Osteocyte (in vitro differentiated cells): Measurements from ENCODE around the gene AK9. TPM values are rescaled to one million over a fixed set of nuclear protein-coding genes. Genes with fewer than 3 reads are reported as not detected.
"Not testable (repeated sequence)": the region's sequence is repeated elsewhere in the genome, so short reads cannot be mapped to it uniquely, and the experiment has no call there.

Experiments
- DNase-seq: peaks from one replicate; pipeline ENCODE4 v3.0.0; 2021; ENCODE audit warnings: mixed read lengths; ENCODE audit not compliant: unreplicated experiment; ENCODE audit errors: extremely low spot score
- H3K27ac Mint-ChIP-seq: one replicate; pipeline ENCODE4 v1.8.0; 2021; ENCODE audit warnings: mild to moderate bottlenecking, mixed read lengths; ENCODE audit not compliant: unreplicated experiment
- H3K27me3 Mint-ChIP-seq: one replicate; pipeline ENCODE4 v1.8.0; 2021; ENCODE audit warnings: mixed read lengths; ENCODE audit not compliant: unreplicated experiment
- H3K36me3 Mint-ChIP-seq: one replicate; pipeline ENCODE4 v1.8.0; 2021; ENCODE audit warnings: mixed read lengths; ENCODE audit not compliant: unreplicated experiment
- H3K4me1 Mint-ChIP-seq: one replicate; pipeline ENCODE4 v1.8.0; 2021; ENCODE audit warnings: mixed read lengths; ENCODE audit not compliant: unreplicated experiment
- H3K4me3 Mint-ChIP-seq: one replicate; pipeline ENCODE4 v1.8.0; 2021; ENCODE audit warnings: mild to moderate bottlenecking, moderate library complexity, mixed read lengths; ENCODE audit not compliant: unreplicated experiment
- H3K9me3 Mint-ChIP-seq: one replicate; pipeline ENCODE4 v1.8.0; 2021; ENCODE audit warnings: mixed read lengths; ENCODE audit not compliant: unreplicated experiment
- CTCF ChIP-seq: fragments of 200-600 bp; sonication (generic); IDR thresholded peaks from 2 replicates; pipeline ENCODE4 v1.5.0; 2021; ENCODE audit warnings: antibody characterized with exemption, mild to moderate bottlenecking, moderate library complexity
- total RNA-seq: library from RNA; stranded (reverse); gene quantifications from 2 replicates; pipeline ENCODE4 v1.2.1, GENCODE V29; 2021

The AK9 gene
- total RNA-seq, 1 donor from 2014 or later, result 5.3 TPM

DNA sequence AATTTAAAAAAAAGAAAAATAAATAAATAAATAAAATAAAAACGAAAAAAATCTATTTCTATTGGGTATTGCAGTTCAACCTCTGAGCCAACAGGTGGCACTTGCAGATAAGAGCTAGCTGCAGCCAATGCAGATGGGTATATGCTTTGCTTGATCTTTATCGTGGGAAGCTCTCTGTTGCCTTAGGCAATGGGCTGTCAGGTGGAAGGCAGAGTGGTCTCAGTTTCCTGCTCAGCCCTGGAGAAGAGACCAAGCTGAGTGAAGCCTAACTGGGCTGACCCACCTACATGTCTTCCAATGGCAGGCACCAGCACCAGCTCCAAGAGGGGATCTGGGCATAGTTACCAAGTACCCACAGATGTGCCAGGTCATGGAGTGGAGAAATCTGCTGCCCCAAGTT is 95.0 kb downstream of the AK9 start:
- Mint-ChIP-seq H3K4me1 (no peaks in the 10 kb centered on the region), H3K4me3 (no peak overlapping the region), H3K9me3 (peaks cover 32% of the 10 kb centered on the region), H3K36me3 (no peaks in the 10 kb centered on the region), H3K27ac (no peak overlapping the region), H3K27me3 (no peaks in the 10 kb centered on the region)
- peak; percentile 36 for TF ChIP-seq CTCF
- DNase-seq, result no peak

DNA sequence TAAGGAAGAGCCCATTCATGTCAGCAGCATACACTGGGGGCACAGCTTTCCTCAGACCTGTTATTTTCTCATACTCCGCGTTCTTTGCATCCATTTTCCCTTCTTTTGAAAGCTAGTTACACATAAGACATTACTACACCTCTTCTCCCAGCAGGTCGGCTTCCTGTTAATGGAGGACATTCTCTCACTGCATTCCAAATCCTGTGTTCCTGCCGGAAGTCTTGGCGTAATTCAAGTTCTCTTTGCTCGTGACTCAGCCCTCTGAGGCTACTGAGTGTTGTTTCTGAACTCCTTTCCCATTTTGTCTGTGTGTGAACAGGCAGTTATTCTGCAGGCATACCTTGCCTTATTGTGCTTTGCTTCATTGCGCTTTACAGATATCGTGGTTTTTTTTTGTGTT is 110.5 kb downstream of the AK9 start:
- DNase-seq, result no peak
- no peaks in the 10 kb centered on the region for H3K36me3 Mint-ChIP-seq
- H3K9me3 Mint-ChIP-seq, result peaks cover 4% of the 10 kb centered on the region
- H3K4me3 Mint-ChIP-seq, result no peak overlapping the region
- peaks cover 5% of the 10 kb centered on the region for H3K4me1 Mint-ChIP-seq
- peaks cover 10% of the 10 kb centered on the region for H3K27me3 Mint-ChIP-seq
- no peak for TF ChIP-seq CTCF
- H3K27ac Mint-ChIP-seq, result no peak overlapping the region

GRCh38 chr6:109579361-109579760 is 111.6 kb downstream of the AK9 start:
- DNase-seq, result no peak
- peaks cover 5% of the 10 kb centered on the region for H3K4me1 Mint-ChIP-seq
- peaks cover 9% of the 10 kb centered on the region for H3K9me3 Mint-ChIP-seq
- peaks cover 12% of the 10 kb centered on the region for H3K27me3 Mint-ChIP-seq
- H3K4me3 Mint-ChIP-seq, result no peak overlapping the region
- H3K27ac Mint-ChIP-seq, result no peak overlapping the region
- H3K36me3 Mint-ChIP-seq, result no peaks in the 10 kb centered on the region
- no peak for TF ChIP-seq CTCF

GRCh38 chr6:109569901-109570300 is 121.1 kb downstream of the AK9 start:
- DNase-seq, H3K27ac Mint-ChIP-seq, H3K36me3 Mint-ChIP-seq, H3K4me1 Mint-ChIP-seq, H3K4me3 Mint-ChIP-seq, H3K9me3 Mint-ChIP-seq: not testable (repeated sequence)
- peaks cover 15% of the 10 kb centered on the region for H3K27me3 Mint-ChIP-seq

DNA sequence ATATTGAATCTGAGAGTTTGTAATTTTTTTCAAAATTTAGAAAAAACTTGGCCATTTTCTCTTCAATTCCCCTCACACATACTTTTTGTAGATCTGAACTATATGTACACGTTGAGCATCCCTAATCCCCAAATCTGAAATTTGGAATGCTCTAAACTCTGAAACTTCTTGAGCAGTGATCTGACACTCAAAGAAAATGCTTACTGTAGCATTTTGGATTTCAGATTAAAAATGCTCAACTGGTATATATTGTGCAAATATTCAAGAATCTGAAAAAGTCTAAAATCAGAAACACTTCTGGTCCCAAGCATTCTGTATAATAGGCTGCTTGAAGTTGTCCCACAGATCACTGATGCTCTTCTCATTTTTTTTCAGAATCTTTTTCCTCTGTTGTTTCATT is 129.2 kb downstream of the AK9 start:
- H3K9me3 Mint-ChIP-seq, result peaks cover 6% of the 10 kb centered on the region
- no peak overlapping the region for H3K27ac Mint-ChIP-seq
- no peaks in the 10 kb centered on the region for H3K36me3 Mint-ChIP-seq
- TF ChIP-seq CTCF, result no peak
- no peak overlapping the region for H3K4me3 Mint-ChIP-seq
- H3K27me3 Mint-ChIP-seq, result peaks cover 9% of the 10 kb centered on the region
- H3K4me1 Mint-ChIP-seq, result no peaks in the 10 kb centered on the region
- no peak for DNase-seq

GRCh38 chr6:109531446-109531845 is 159.6 kb downstream of the AK9 start:
- H3K4me1 Mint-ChIP-seq, result no peaks in the 10 kb centered on the region

More at GRCh38 chr6:109531446-109531845, 159.6 kb downstream of the AK9 start:
- no peak for DNase-seq
- no peaks in the 10 kb centered on the region for H3K9me3 Mint-ChIP-seq
- TF ChIP-seq CTCF, result no peak
- H3K27ac Mint-ChIP-seq, result no peak overlapping the region
- no peak overlapping the region for H3K4me3 Mint-ChIP-seq
- peaks cover 28% of the 10 kb centered on the region for H3K27me3 Mint-ChIP-seq
- H3K36me3 Mint-ChIP-seq, result no peaks in the 10 kb centered on the region
